Measurements from ENCODE around the gene ACOX3. TPM values are rescaled to one million over a fixed set of nuclear protein-coding genes. Genes with fewer than 3 reads are reported as not detected.
"Not testable (repeated sequence)": the region's sequence is repeated elsewhere in the genome, so short reads cannot be mapped to it uniquely, and the experiment has no call there.

The ACOX3 gene
- polyA plus RNA-seq, 3 donors: 15.9 to 20.6 (median 17.8) TPM

- peak; percentile 23 for DNase-seq
These were observed 86.5 kb downstream of the ACOX3 start for GRCh38 chr4:8353912-8354453.

GRCh38 chr4:8353158-8353669, 87.3 kb downstream of the ACOX3 start:
- DNase-seq: no peak

GRCh38 chr4:8352368-8353157, 88.0 kb downstream of the ACOX3 start:
- DNase-seq: no peak

- peak; percentile 80 for DNase-seq
These were observed 88.6 kb downstream of the ACOX3 start for GRCh38 chr4:8351931-8352367.

GRCh38 chr4:8350841-8351461, 89.6 kb downstream of the ACOX3 start:
- DNase-seq: no peak

- DNase-seq: no peak
These were observed 90.2 kb downstream of the ACOX3 start for GRCh38 chr4:8350352-8350751.

GRCh38 chr4:8349664-8350236, 90.8 kb downstream of the ACOX3 start:
- no peak for DNase-seq

- DNase-seq: not testable (repeated sequence)
These were observed 91.3 kb downstream of the ACOX3 start for GRCh38 chr4:8349236-8349635.

- DNase-seq: no peak
These were observed 92.5 kb downstream of the ACOX3 start for GRCh38 chr4:8348071-8348470.

GRCh38 chr4:8347660-8348059, 92.9 kb downstream of the ACOX3 start:
- no peak for DNase-seq

- no peak for DNase-seq
These were observed 93.5 kb downstream of the ACOX3 start for GRCh38 chr4:8346838-8347605.

GRCh38 chr4:8345946-8346814, 94.3 kb downstream of the ACOX3 start:
- DNase-seq: no peak

- DNase-seq: no peak
These were observed 95.2 kb downstream of the ACOX3 start for GRCh38 chr4:8345053-8345945.

- DNase-seq: no peak
These were observed 96.1 kb downstream of the ACOX3 start for GRCh38 chr4:8344377-8344776.

GRCh38 chr4:8343967-8344331, 96.6 kb downstream of the ACOX3 start:
- no peak for DNase-seq

- DNase-seq: no peak
These were observed 97.1 kb downstream of the ACOX3 start for GRCh38 chr4:8343262-8343966.

GRCh38 chr4:8342651-8343261, 97.8 kb downstream of the ACOX3 start:
- DNase-seq: no peak

GRCh38 chr4:8341691-8342090, 98.8 kb downstream of the ACOX3 start:
- peak; percentile 70 for DNase-seq

GRCh38 chr4:8341281-8341680, 99.2 kb downstream of the ACOX3 start:
- not testable (repeated sequence) for DNase-seq

Data from renal pelvis (tissue), 4 donors.